Measurements from ENCODE around the gene COQ8B.

Gene COQ8B

DNA sequence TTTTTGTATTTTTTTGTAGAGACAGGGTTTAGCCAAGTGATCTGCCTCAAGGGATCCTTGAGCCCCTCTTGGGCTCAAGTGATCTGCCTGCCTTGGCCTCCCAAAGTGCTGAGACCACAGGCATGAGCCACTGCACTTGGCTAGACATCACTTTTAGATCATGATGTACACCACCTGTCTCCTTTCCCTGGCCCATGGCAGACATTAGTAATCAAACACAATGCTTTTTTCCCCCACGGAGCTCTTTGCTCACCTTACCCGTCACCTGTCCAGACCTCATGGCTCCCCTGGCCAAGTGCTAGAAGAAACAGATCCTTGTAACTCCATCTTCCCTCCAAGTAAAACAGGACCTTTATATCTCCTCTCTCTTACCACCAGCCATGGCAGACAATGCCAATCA, 44.6 kb downstream of the COQ8B start:
- no peaks in the 10 kb centered on the region for H3K27me3 ChIP-seq
- peaks cover 57% of the 10 kb centered on the region for H3K36me3 ChIP-seq
- H3K27ac ChIP-seq: no peak overlapping the region
- H3K4me3 ChIP-seq (ENCODE audit: low read depth in 1 of 2, low read length in 1 of 2): no peak overlapping the region
- no peaks in the 10 kb centered on the region for H3K9me3 ChIP-seq
- no peaks in the 10 kb centered on the region for H3K4me1 ChIP-seq (ENCODE audit: control insufficient read depth in 1 of 2, insufficient read depth in 1 of 2, low read depth in 1 of 2, low read length in 1 of 2)
- TF ChIP-seq, protein P1, sequence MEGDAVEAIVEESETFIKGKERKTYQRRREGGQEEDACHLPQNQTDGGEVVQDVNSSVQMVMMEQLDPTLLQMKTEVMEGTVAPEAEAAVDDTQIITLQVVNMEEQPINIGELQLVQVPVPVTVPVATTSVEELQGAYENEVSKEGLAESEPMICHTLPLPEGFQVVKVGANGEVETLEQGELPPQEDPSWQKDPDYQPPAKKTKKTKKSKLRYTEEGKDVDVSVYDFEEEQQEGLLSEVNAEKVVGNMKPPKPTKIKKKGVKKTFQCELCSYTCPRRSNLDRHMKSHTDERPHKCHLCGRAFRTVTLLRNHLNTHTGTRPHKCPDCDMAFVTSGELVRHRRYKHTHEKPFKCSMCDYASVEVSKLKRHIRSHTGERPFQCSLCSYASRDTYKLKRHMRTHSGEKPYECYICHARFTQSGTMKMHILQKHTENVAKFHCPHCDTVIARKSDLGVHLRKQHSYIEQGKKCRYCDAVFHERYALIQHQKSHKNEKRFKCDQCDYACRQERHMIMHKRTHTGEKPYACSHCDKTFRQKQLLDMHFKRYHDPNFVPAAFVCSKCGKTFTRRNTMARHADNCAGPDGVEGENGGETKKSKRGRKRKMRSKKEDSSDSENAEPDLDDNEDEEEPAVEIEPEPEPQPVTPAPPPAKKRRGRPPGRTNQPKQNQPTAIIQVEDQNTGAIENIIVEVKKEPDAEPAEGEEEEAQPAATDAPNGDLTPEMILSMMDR (IDR thresholded peaks at IDR 0.05): no peak

DNA sequence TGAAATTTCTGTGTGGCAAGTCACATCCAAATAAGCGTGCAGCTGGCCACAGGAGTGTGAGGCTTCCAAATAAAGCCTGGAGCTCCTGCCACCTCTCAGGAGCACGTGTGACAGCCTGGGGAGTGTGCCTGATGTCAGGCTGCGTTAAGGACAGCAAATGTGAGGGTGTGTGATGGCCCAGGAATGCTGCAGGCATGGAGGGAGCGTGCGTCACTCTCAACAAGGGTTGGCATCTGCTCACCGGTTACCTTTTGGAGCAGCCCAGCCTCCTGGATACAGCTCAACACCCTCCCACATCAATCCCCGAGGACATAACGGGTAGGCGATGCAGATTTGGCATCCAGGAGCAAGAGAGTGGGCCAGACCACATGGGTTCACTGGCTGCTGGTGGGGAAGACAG, 45.3 kb downstream of the COQ8B start:
- H3K36me3 ChIP-seq: peaks cover 58% of the 10 kb centered on the region
- no peak overlapping the region for H3K4me3 ChIP-seq (ENCODE audit: low read depth in 1 of 2, low read length in 1 of 2)
- TF ChIP-seq, protein P1 (IDR thresholded peaks at IDR 0.05): no peak
- H3K9me3 ChIP-seq: no peaks in the 10 kb centered on the region
- H3K27me3 ChIP-seq: no peaks in the 10 kb centered on the region
- H3K4me1 ChIP-seq (ENCODE audit: control insufficient read depth in 1 of 2, insufficient read depth in 1 of 2, low read depth in 1 of 2, low read length in 1 of 2): no peaks in the 10 kb centered on the region
- H3K27ac ChIP-seq: no peak overlapping the region

DNA sequence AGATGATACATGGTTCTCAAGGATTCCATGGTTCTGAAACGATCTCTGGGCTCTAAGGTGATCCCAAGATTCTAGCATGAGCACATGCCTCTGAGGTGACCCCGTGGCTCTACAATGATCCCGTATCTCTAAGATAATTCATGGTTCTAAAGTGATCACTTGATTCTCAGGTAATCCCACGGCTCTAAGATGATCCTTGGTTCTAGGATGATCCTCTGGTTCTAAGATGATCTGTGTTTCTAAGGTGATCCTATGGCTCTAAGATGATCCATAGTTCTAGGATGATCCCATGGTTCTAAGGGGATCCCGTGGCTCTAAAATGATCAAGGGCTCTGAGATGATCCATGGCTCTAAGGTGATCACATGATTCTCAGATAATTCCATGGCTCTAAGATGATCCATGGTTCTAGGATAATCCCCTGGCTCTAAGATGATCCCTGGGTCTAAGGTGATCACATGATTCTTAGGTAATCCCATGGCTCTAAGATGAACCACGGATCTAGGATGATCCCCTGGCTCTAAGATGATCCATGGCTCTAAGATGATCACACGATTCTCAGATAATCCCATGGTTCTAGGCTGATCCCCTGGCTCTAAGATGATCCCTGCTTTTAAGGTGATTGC, 47.6 kb downstream of the COQ8B start:
- Histone ChIP-seq H3K9me3 (no peaks in the 10 kb centered on the region), H3K4me3 (ENCODE audit: low read depth in 1 of 2, low read length in 1 of 2) (no peak overlapping the region), H3K27me3 (peaks cover 16% of the 10 kb centered on the region), H3K27ac (no peak overlapping the region), H3K4me1 (ENCODE audit: control insufficient read depth in 1 of 2, insufficient read depth in 1 of 2, low read depth in 1 of 2, low read length in 1 of 2) (no peaks in the 10 kb centered on the region), H3K36me3 (peaks cover 58% of the 10 kb centered on the region)
- TF ChIP-seq, protein P1 (IDR thresholded peaks at IDR 0.05): no peak

DNA sequence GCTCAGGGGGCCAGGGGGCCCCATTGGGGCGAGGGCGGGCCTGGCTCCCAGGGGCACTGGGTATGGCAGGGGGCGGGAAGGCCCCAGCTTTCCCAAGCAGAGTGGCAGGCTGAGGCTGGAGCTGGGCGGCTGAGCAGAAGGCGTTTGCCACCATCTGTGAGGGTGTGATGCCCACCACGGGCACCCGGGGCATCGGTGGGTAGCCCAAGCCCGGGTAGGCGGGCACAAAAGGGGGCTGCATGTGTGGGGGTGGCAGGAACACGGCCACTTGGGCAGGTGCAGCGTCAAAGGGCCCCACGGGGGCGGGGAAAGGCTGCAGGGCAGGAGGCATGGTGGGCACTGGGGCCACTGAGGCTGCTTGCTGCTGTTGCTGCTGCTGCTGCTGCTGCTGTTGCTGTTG, 49.1 kb downstream of the COQ8B start:
- H3K27ac ChIP-seq: no peak overlapping the region
- peaks cover 9 to 11% of the 10 kb centered on the region in 2 experiments for H3K4me1 ChIP-seq (ENCODE audit: control insufficient read depth in 1 of 2, insufficient read depth in 1 of 2, low read depth in 1 of 2, low read length in 1 of 2)
- TF ChIP-seq, protein P1 (IDR thresholded peaks at IDR 0.05): no peak
- no peaks in the 10 kb centered on the region for H3K9me3 ChIP-seq
- H3K36me3 ChIP-seq: peaks cover 44% of the 10 kb centered on the region
- H3K27me3 ChIP-seq: peaks cover 29% of the 10 kb centered on the region
- H3K4me3 ChIP-seq (ENCODE audit: low read depth in 1 of 2, low read length in 1 of 2): no peak overlapping the region

DNA sequence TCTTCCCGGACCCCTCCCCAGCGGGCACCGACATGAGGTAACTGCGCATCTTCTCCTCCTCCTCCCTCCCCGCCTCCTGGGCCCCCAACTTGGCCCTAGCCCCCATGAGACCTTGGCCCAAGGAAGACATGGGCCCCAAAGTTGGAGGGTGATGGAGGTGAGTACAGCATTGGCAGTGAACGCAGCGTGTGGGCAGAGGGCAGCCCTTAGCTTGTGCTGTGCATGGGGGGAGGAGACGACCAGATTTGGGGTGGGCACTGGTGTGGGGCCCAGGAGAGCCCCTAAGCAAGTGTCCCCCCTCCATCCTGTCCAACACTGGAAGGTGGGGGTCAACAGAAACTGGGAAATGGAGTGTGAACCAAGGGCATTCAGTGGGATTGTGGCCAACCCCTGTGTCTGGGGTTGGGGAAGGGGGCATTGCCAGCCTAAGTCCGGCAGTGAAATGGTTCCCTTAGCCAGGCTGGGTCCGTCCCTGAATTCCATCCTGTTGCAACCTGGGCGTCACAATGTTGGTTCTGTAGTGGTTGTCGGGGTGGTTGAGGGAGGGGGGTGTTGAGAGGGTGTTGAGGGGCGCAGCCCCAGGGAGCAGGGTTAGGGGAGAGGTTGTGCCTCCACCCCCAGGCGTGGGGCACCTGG, 49.8 kb downstream of the COQ8B start:
- Histone ChIP-seq H3K36me3 (peaks cover 39% of the 10 kb centered on the region), H3K4me3 (ENCODE audit: low read depth in 1 of 2, low read length in 1 of 2) (no peak overlapping the region), H3K27me3 (peaks cover 29% of the 10 kb centered on the region), H3K27ac (no peak overlapping the region), H3K9me3 (no peaks in the 10 kb centered on the region), H3K4me1 (ENCODE audit: control insufficient read depth in 1 of 2, insufficient read depth in 1 of 2, low read depth in 1 of 2, low read length in 1 of 2) (peaks cover 9 to 12% of the 10 kb centered on the region in 2 experiments)
- TF ChIP-seq, protein P1 (IDR thresholded peaks at IDR 0.05): no peak

All from neutrophil (primary cell).